GM19239 (cell line): ENCODE data around the gene GOLPH3.
"Not testable (repeated sequence)": the region's sequence is repeated elsewhere in the genome, so short reads cannot be mapped to it uniquely, and the experiment has no call there.

Source experiments
- DNase-seq: peaks from one replicate; pipeline ENCODE4 v3.0.0; 2011; ENCODE audit warnings: low spot score; ENCODE audit not compliant: insufficient read length
- FAIRE-seq: peaks from 2 replicates; lab custom pipeline; 2011; peaks lifted over from hg19 to GRCh38; lab: Jason Lieb, UNC

GOLPH3 gene

DNA sequence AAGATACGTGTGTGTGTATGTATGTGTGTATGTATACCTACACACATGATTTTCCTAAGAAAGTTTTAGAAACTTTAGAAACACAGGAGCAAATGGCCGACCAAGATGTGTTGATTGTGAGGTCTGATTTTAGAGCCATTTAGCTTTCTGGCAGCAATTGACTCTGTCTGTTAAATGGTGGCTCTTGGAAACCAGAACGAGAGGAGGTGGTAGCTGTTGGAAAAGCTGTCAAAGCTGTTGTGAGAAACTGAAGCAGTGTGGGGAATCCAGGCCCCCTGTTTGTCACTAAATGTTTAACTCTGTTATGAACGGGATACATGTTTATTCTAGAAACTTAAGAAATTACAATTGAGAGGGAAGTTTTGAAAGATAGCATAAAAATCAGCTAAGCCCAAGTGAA is 91.4 kb downstream of the GOLPH3 start:
- DNase-seq = no peak
- FAIRE-seq = no peak

DNA sequence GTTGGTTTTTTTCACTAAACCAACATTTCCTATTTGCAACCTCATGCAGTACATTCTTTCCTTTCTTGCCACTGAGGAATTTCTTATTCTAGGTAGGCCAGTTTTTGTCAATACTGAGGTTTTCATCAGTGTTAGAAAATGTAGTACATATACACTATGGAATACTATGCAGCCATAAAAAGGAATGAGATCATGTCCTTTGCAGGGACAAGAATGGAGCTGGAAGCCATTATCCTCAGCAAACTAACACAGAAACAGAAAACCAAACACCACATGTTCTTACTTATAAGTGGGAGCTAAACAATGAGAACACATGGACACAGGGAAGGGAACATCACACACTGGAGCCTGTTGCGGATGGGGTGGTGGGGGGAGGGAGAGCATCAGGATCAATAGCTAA is 93.6 kb downstream of the GOLPH3 start:
- not testable (repeated sequence) for FAIRE-seq, DNase-seq

GRCh38 chr5:32078855-32079254 is 95.3 kb downstream of the GOLPH3 start:
- FAIRE-seq, DNase-seq: not testable (repeated sequence)

DNA sequence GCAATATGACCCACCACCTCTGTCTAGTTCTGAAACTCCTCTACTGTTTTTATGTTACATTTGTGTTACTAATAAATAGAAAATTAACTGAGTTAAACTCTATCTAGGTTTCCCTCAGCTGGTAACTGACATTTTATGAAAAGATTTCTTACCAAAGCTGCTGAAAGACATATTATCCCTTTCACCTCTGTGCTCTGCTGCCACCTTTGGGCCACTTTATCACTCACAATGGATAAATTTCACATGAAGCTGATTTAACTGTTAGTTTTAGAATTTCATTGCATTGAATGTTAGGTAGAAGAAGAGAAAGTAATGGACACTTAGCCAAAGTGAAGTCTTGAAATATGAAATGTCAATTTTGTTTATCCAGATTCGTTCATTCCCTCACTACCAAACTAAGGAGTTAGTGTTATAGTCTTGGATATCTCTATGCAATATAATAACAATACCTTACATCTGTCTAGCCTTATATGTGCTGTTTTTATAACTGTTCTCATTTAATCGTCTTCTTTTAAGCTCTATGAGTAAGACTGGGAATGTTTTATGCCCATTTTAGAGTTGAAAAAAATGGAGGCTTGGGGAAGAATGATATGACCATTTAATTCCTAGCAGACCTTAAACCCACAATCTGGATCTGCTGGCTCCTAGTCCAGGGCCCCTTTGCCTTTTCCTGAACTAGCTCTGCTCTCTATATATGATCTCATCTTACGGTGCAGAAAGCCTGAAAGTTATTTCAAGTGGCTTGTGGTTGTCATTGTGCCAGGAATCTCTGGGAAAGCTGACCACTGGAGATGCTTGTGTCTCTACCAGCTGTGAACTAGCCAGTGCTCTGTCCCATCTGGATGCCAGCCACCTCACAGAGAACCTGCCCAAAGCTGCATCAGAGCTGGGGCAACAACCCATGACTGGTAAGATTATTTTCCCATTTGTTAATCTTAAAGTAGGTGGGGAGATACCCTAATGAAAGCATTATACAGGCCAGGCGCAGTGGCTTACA is 97.1 kb downstream of the GOLPH3 start:
- peak; percentile 16 for DNase-seq
- peak; percentile 86 for FAIRE-seq
